Measurements from ENCODE around the gene FEZF2.

GRCh38 chr3:62370858-62371719 is 2.3 kb downstream of the FEZF2 start:
- TF ChIP-seq CTCF (IDR thresholded peaks at IDR 0.05) (no peak), MAX (IDR thresholded peaks at IDR 0.05) (no peak), CHD4 (IDR thresholded peaks at IDR 0.05; ENCODE audit: borderline replicate concordance) (no peak)

All from A549 (cell line).